ENCODE measurements around the gene OXER1.

Gene OXER1

GRCh38 chr2:42769583-42770287, 5.8 kb upstream of the OXER1 start:
- DNase-seq (ENCODE audit: low read depth), result no peak

- no peak for DNase-seq (ENCODE audit: low read depth)
Measured at GRCh38 chr2:42768706-42769256, 4.8 kb upstream of the OXER1 start.

- no peak for DNase-seq (ENCODE audit: low read depth)
Measured at GRCh38 chr2:42767899-42768705, 4.2 kb upstream of the OXER1 start.

- no peak for DNase-seq (ENCODE audit: low read depth)
Measured at GRCh38 chr2:42767080-42767898, 3.4 kb upstream of the OXER1 start.

- DNase-seq (ENCODE audit: low read depth), result no peak
Measured at GRCh38 chr2:42765686-42766085, 1.8 kb upstream of the OXER1 start.

- no peak for DNase-seq (ENCODE audit: low read depth)
Measured at GRCh38 chr2:42764901-42765300, 966 bp upstream of the OXER1 start.

- DNase-seq (ENCODE audit: low read depth), result no peak
Measured at GRCh38 chr2:42762823-42763804, 821 bp downstream of the OXER1 start.

GRCh38 chr2:42762155-42762554, 1.8 kb downstream of the OXER1 start:
- DNase-seq (ENCODE audit: low read depth), result no peak

GRCh38 chr2:42761554-42761953, 2.4 kb downstream of the OXER1 start:
- DNase-seq (ENCODE audit: low read depth), result no peak

- no peak for DNase-seq (ENCODE audit: low read depth)
Measured at GRCh38 chr2:42758751-42759150, 5.2 kb downstream of the OXER1 start.

GRCh38 chr2:42757981-42758740, 5.8 kb downstream of the OXER1 start:
- no peak for DNase-seq (ENCODE audit: low read depth)

- peak; percentile 25 for DNase-seq (ENCODE audit: low read depth)
Measured at GRCh38 chr2:42756966-42757513, 6.9 kb downstream of the OXER1 start.

GRCh38 chr2:42756150-42756775, 7.7 kb downstream of the OXER1 start:
- DNase-seq (ENCODE audit: low read depth), result no peak

- DNase-seq (ENCODE audit: low read depth), result no peak
Measured at GRCh38 chr2:42755191-42755880, 8.6 kb downstream of the OXER1 start.

GRCh38 chr2:42754776-42755140, 9.2 kb downstream of the OXER1 start:
- DNase-seq (ENCODE audit: low read depth), result no peak

- no peak for DNase-seq (ENCODE audit: low read depth)
Measured at GRCh38 chr2:42754021-42754775, 9.7 kb downstream of the OXER1 start.

GRCh38 chr2:42752816-42753813, 10.8 kb downstream of the OXER1 start:
- no peak for DNase-seq (ENCODE audit: low read depth)

All from ELR (cell line).